H9 (cell line): ENCODE data around the gene CLEC3B. TPM values are rescaled to one million over a fixed set of nuclear protein-coding genes. Genes with fewer than 3 reads are reported as not detected.

ENCODE experiments used
- DNase-seq: peaks from one replicate; pipeline ENCODE4 v3.0.0-alpha.2; 2017
- H2AFZ ChIP-seq: one replicate; pipeline ENCODE4 v1.6.1; 2013; ENCODE audit warnings: mild to moderate bottlenecking, low read length, control low read depth, moderate library complexity
- H2AK5ac ChIP-seq: 2 replicates; pipeline ENCODE4 v1.6.1; 2013; ENCODE audit warnings: low read length, control low read depth, mixed read lengths; ENCODE audit not compliant: insufficient read length
- H2BK120ac ChIP-seq: one replicate; pipeline ENCODE4 v1.6.1; 2013; ENCODE audit warnings: low read depth, mild to moderate bottlenecking, low read length, control low read depth, inconsistent platforms; ENCODE audit not compliant: poor library complexity, severe bottlenecking
- H2BK12ac ChIP-seq: 2 replicates; pipeline ENCODE4 v1.6.1; 2013; ENCODE audit warnings: low read length, control low read depth, mixed read lengths, low read depth; ENCODE audit not compliant: insufficient read length
- H2BK15ac ChIP-seq: 2 replicates; pipeline ENCODE4 v1.6.1; 2013; ENCODE audit warnings: low read depth, low read length, control low read depth
- H2BK20ac ChIP-seq: one replicate; pipeline ENCODE4 v1.6.1; 2013; ENCODE audit warnings: low read depth, mild to moderate bottlenecking, low read length, control low read depth, inconsistent platforms; ENCODE audit not compliant: poor library complexity, severe bottlenecking
- H2BK5ac ChIP-seq: 2 replicates; pipeline ENCODE4 v1.6.1; 2013; ENCODE audit warnings: low read length, control low read depth, mixed read lengths; ENCODE audit not compliant: insufficient read length
- H3K14ac ChIP-seq: 2 replicates; pipeline ENCODE4 v1.6.1; 2013; ENCODE audit warnings: low read length, control low read depth; ENCODE audit not compliant: insufficient read depth
- H3K18ac ChIP-seq: 2 replicates; pipeline ENCODE4 v1.6.1; 2013; ENCODE audit warnings: low read depth, mild to moderate bottlenecking, mixed read lengths, low read length, control low read depth; ENCODE audit not compliant: insufficient read length
- H3K23ac ChIP-seq: 2 replicates; pipeline ENCODE4 v1.6.1; 2013; ENCODE audit warnings: low read length, control low read depth, mixed read lengths, low read depth; ENCODE audit not compliant: insufficient read length
- H3K23me2 ChIP-seq: 2 replicates; pipeline ENCODE4 v1.6.1; 2013; ENCODE audit warnings: low read depth, mild to moderate bottlenecking, mixed read lengths, low read length, control low read depth; ENCODE audit not compliant: insufficient read length, poor library complexity, severe bottlenecking
- H3K27ac ChIP-seq: 2 replicates; pipeline ENCODE4 v1.5.1; 2013; ENCODE audit warnings: low read length, control low read depth, mixed read lengths, low read depth; ENCODE audit not compliant: insufficient read length
- H3K27me3 ChIP-seq: 2 replicates; pipeline ENCODE4 v1.6.1; 2013; ENCODE audit warnings: low read length, control low read depth, inconsistent platforms; ENCODE audit not compliant: insufficient read depth
- H3K4ac ChIP-seq: 2 replicates; pipeline ENCODE4 v1.6.1; 2013; ENCODE audit warnings: low read depth, mild to moderate bottlenecking, control low read depth, inconsistent platforms, low read length, moderate library complexity
- H3K4me1 ChIP-seq: 2 replicates; pipeline ENCODE4 v1.6.1; 2013; ENCODE audit warnings: low read length, control low read depth, inconsistent platforms; ENCODE audit not compliant: insufficient read depth
- H3K4me2 ChIP-seq: 2 replicates; pipeline ENCODE4 v1.6.1; 2013; ENCODE audit warnings: low read length, control low read depth, mixed read lengths; ENCODE audit not compliant: insufficient read length, insufficient read depth
- H3K56ac ChIP-seq: 2 replicates; pipeline ENCODE4 v1.6.1; 2013; ENCODE audit warnings: low read depth, mild to moderate bottlenecking, mixed read lengths, low read length, control low read depth; ENCODE audit not compliant: insufficient read length
- H3K79me1 ChIP-seq: 2 replicates; pipeline ENCODE4 v1.6.1; 2013; ENCODE audit warnings: low read depth, mild to moderate bottlenecking, moderate library complexity, low read length, control low read depth, inconsistent platforms; ENCODE audit not compliant: insufficient read depth, poor library complexity, severe bottlenecking
- H3K79me2 ChIP-seq: 2 replicates; pipeline ENCODE4 v1.6.1; 2013; ENCODE audit warnings: low read length, control low read depth, inconsistent platforms; ENCODE audit not compliant: insufficient read depth
- H3K9ac ChIP-seq: 2 replicates; pipeline ENCODE4 v1.6.1; 2013; ENCODE audit warnings: low read length, control low read depth, mixed read lengths; ENCODE audit not compliant: insufficient read length; ENCODE audit errors: extremely low read depth
- H3K9me3 ChIP-seq: one replicate; pipeline ENCODE4 v1.6.1; 2013; ENCODE audit warnings: low read depth, low read length, inconsistent platforms; ENCODE audit not compliant: control insufficient read depth
- H3T11ph ChIP-seq: one replicate; pipeline ENCODE4 v1.6.1; 2013; ENCODE audit warnings: mild to moderate bottlenecking, low read length, control low read depth, inconsistent platforms
- H4K20me1 ChIP-seq: one replicate; pipeline ENCODE4 v1.6.1; 2013; ENCODE audit not compliant: control insufficient read depth, insufficient read length, insufficient read depth
- H4K5ac ChIP-seq: 2 replicates; pipeline ENCODE4 v1.6.1; 2013; ENCODE audit warnings: low read depth, mild to moderate bottlenecking, mixed read lengths, low read length, control low read depth; ENCODE audit not compliant: insufficient read length
- H4K8ac ChIP-seq: replicated peaks from 2 replicates; pipeline ENCODE4 v1.6.1; 2013; ENCODE audit warnings: low read length, control low read depth, mixed read lengths, low read depth; ENCODE audit not compliant: insufficient read length
- H4K91ac ChIP-seq: 2 replicates; pipeline ENCODE4 v1.6.1; 2013; ENCODE audit warnings: low read depth, mild to moderate bottlenecking, moderate library complexity, mixed read lengths, low read length, control low read depth; ENCODE audit not compliant: insufficient read length
- H3K27ac Mint-ChIP-seq, 3 experiments: 2 replicates in 2 of 3; 3 replicates in 1 of 3; pipeline ENCODE4 v1.8.0; 2020 to 2021; ENCODE audit warnings: mixed read lengths in 3 of 3, mild to moderate bottlenecking in 1 of 3, moderate library complexity in 1 of 3
- H3K27me3 Mint-ChIP-seq: 2 replicates; pipeline ENCODE4 v1.8.0; 2021; ENCODE audit warnings: low read depth, mild to moderate bottlenecking, moderate library complexity, mixed read lengths
- H3K36me3 Mint-ChIP-seq, 3 experiments: 2 replicates in 2 of 3; 3 replicates in 1 of 3; pipeline ENCODE4 v1.8.0; 2020 to 2021; ENCODE audit warnings: low read depth in 3 of 3, mixed read lengths in 3 of 3; ENCODE audit not compliant: insufficient read depth in 1 of 3
- H3K4me1 Mint-ChIP-seq, 2 experiments: 2 replicates each; pipeline ENCODE4 v1.8.0; 2020; ENCODE audit warnings: mixed read lengths in 2 of 2
- H3K4me3 Mint-ChIP-seq, 2 experiments: 2 replicates in 1 of 2; 3 replicates in 1 of 2; pipeline ENCODE4 v1.8.0; 2020 to 2021; ENCODE audit warnings: mild to moderate bottlenecking in 2 of 2, mixed read lengths in 2 of 2, moderate library complexity in 1 of 2
- H3K9me3 Mint-ChIP-seq, 2 experiments: 2 replicates in 1 of 2; 3 replicates in 1 of 2; pipeline ENCODE4 v1.8.0; 2020; ENCODE audit warnings: mild to moderate bottlenecking in 2 of 2, mixed read lengths in 2 of 2, moderate library complexity in 1 of 2
- WGBS: extraction: QIAGEN DNeasy Blood & Tissue Kit; methylation state at CpG from one replicate; pipeline ENCODE4 v1.1.7; 2013; ENCODE audit warnings: missing lambda C conversion rate, low lambda C conversion rate, mixed read lengths; ENCODE audit not compliant: insufficient read length; ENCODE audit errors: extremely low coverage; 5-methylcytosine and 5-hydroxymethylcytosine counted together
- total RNA-seq: library from RNA; stranded (reverse); gene quantifications from 2 replicates; pipeline ENCODE4 v1.2.1, GENCODE V29; 2021
- TF ChIP-seq, protein P1 (sequence below): fragments of 200-600 bp; sonication (generic); conservative IDR thresholded peaks from 3 replicates; pipeline ENCODE4 v1.8.0; 2021; ENCODE audit warnings: antibody characterized with exemption, mild to moderate bottlenecking

Gene CLEC3B
- total RNA-seq, 1 experiment from 2014 or later = not detected

DNA sequence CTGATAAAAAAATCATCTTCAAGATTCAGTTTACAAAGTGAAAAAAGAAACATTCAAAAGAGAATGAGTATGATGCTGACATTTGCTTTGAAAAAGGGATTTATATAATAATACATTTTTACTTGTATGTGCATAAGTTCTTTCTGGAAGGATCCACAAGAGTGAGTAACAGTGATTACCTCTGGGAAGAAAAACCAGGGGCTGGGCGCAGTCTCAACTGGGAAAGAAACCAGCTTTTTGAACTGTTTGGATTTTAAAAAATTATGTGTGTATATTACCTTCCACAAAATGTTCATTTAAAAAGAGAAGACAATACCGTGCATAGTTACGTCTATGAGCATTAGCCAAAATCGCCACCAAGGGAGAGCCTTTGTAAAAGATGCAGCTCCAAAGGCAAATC lies 1.3 kb downstream of the CLEC3B start:
- DNase-seq = no peak
- no peak overlapping the region for H3K14ac ChIP-seq
- no peak overlapping the region for H3K9ac ChIP-seq
- no peak overlapping the region for H2BK15ac ChIP-seq
- H3T11ph ChIP-seq = no peak overlapping the region
- no peak overlapping the region for H3K56ac ChIP-seq
- Mint-ChIP-seq H3K36me3 (no peaks in the 10 kb centered on the region), H3K4me3 (no peak overlapping the region), H3K4me1 (peaks cover 5% of the 10 kb centered on the region in 2 experiments), H3K9me3 (no peaks in the 10 kb centered on the region), H3K27ac (no peak overlapping the region), H3K27me3 (peaks cover 27% of the 10 kb centered on the region)
- H2AK5ac ChIP-seq = no peak overlapping the region
- H2BK20ac ChIP-seq = no peak overlapping the region
- no peaks in the 10 kb centered on the region for H3K79me1 ChIP-seq
- no peak overlapping the region for H4K5ac ChIP-seq
- H4K8ac ChIP-seq = no peak overlapping the region
- TF ChIP-seq, protein P1, sequence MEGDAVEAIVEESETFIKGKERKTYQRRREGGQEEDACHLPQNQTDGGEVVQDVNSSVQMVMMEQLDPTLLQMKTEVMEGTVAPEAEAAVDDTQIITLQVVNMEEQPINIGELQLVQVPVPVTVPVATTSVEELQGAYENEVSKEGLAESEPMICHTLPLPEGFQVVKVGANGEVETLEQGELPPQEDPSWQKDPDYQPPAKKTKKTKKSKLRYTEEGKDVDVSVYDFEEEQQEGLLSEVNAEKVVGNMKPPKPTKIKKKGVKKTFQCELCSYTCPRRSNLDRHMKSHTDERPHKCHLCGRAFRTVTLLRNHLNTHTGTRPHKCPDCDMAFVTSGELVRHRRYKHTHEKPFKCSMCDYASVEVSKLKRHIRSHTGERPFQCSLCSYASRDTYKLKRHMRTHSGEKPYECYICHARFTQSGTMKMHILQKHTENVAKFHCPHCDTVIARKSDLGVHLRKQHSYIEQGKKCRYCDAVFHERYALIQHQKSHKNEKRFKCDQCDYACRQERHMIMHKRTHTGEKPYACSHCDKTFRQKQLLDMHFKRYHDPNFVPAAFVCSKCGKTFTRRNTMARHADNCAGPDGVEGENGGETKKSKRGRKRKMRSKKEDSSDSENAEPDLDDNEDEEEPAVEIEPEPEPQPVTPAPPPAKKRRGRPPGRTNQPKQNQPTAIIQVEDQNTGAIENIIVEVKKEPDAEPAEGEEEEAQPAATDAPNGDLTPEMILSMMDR = no peak
- no peak overlapping the region for H2AFZ ChIP-seq
- H3K4ac ChIP-seq = no peak overlapping the region
- no peaks in the 10 kb centered on the region for H3K23me2 ChIP-seq
- H4K20me1 ChIP-seq = no peaks in the 10 kb centered on the region
- no peak overlapping the region for H3K23ac ChIP-seq
- H3K4me1 ChIP-seq = no peaks in the 10 kb centered on the region
- H2BK5ac ChIP-seq = no peak overlapping the region
- H3K18ac ChIP-seq = no peak overlapping the region
- no peak overlapping the region for H2BK12ac ChIP-seq
- no peak overlapping the region for H3K4me2 ChIP-seq
- no peaks in the 10 kb centered on the region for H3K27me3 ChIP-seq
- H3K9me3 ChIP-seq = no peaks in the 10 kb centered on the region
- H4K91ac ChIP-seq = no peak overlapping the region
- WGBS = no CpG with 5 or more reads among the region's 4 CpGs
- H3K27ac ChIP-seq = no peak overlapping the region
- H2BK120ac ChIP-seq = no peak overlapping the region
- no peaks in the 10 kb centered on the region for H3K79me2 ChIP-seq
